DMS 273 (cell line): Measurements from ENCODE around the gene U2SURP.
"Not testable (repeated sequence)": the region's sequence is repeated elsewhere in the genome, so short reads cannot be mapped to it uniquely, and the experiment has no call there.

Source experiments
- DNase-seq: peaks from one replicate; lab custom pipeline; 2025; ENCODE audit not compliant: unreplicated experiment; lab: John Stamatoyannopoulos, UW

Gene U2SURP

DNA sequence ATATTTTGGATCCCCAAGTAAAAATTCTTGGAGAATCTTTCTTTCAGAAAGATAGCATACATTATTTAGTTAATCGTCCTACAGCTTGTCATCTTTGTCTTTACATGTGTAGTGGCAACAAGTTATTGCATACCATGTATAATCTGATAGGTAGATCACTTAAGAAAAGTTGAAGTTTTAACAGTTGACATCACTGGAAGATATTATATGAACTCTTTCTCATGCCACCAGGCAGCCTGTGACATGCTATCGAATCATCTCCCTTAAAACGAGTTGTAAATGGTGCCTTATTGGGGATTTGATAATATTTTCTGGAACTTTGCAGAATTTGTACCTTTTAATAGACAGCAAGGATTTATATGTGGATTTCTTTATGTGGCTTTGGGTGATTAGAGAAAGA lies 8.7 kb downstream of the U2SURP start:
- no peak for DNase-seq

DNA sequence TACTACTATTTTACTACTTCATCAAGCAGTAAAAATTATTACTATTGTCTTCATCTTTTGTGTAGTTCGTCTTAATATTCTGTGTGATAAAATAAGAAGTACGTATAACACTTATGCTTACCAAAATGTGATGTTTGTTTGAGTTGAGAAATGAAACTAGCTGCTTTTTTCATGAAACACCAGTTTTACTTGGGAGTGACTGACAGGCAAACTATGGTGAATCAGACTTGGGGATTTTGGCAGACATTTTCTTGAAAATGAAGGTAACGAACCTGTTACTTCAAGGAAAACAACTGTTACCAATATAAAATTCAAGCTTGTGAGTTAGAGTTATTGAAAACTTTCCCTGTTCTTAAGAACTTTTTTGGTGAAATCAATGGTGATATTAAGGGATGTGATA lies 10.3 kb downstream of the U2SURP start:
- no peak for DNase-seq

DNA sequence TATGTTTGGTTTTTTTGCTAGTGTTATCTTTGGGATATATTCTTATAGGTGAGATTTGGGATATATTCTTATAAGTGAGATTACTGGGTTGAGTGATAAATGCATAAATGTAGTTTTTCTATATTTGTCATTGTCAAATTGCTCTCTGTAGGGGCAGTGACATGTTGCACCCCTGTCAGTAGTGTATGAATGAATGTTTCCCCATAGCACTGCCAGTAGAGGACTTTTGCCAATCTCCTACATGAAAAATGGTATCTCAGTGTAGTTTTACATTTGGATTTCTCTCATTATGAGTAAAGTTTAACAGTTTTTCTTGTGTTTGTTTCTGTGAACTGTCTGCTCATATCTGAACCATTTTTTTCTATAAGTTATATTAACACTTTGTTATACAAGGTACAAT lies 13.6 kb downstream of the U2SURP start:
- DNase-seq, result no peak

DNA sequence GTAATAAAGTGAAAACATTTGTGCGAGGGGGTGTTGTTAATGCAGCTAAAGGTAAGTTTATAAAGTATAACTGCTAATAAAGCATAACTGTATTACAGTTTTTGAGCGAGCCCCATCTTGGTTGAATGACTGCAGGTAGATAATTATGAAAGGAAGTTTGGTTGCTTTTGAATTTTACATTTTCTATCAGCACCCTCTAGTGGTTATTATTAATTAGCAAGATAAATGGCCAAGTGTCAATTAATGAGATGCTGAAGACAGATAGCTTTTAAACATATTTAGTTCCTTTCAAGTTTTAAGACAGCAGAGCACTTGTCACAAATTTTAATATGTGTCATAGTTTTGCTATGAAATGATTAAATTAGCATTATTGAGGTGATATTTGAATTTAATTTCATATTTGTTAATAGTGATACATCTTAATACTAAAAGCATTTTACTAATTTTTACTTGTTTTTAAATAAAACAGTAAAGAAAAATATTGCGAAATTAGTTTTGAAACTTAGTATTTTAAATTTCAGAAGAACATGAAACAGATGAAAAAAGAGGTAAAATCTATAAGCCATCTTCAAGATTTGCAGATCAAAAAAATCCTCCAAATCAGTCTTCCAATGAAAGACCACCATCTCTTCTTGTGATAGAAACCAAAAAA lies 15.1 kb downstream of the U2SURP start:
- peak; percentile 60 for DNase-seq

DNA sequence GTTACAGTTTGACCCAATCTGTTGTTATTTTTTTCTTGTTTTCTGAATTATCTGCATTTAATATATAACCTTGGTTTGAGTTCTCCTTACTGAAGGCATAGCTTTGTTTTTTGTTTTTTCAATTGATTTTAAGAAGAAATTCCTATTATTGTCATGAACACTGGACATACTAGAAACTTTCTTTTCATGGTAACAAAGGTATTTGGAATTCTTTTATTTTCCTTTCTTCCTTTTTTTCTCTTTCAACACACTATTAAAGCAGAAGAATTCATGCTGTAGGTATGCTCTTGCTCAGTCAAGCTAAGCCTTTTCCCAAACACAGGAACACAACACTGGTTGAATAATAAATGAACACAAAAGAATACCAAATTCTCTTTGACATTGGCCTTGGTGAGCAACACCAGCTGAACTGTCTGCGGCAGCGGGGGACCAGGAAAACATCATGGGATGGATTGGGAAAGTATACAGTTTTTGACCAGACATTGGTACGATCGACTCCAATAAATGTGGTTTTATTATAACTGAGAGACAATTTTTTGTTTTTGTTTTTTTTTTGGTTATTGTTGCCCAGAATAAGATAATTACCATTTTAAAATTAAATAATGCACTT lies 23.1 kb downstream of the U2SURP start:
- no peak for DNase-seq

DNA sequence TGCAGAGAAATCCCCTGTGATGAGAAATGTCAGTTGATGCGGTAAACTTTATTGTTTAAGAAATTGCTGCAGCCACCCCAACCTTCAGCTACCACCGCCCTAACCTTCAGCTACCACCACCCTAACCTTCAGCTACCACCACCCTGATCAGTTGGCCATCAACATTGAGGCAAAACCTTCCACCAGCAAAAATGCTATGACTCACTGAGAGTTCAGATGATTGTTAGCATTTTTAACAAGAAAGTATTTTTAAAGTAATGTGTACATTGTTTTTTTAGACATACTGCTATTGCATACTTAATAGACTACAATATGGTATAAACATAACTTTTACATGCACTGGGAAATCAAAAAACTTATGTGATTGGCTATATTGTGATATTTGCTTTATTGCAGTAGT lies 30.0 kb downstream of the U2SURP start:
- no peak for DNase-seq

DNA sequence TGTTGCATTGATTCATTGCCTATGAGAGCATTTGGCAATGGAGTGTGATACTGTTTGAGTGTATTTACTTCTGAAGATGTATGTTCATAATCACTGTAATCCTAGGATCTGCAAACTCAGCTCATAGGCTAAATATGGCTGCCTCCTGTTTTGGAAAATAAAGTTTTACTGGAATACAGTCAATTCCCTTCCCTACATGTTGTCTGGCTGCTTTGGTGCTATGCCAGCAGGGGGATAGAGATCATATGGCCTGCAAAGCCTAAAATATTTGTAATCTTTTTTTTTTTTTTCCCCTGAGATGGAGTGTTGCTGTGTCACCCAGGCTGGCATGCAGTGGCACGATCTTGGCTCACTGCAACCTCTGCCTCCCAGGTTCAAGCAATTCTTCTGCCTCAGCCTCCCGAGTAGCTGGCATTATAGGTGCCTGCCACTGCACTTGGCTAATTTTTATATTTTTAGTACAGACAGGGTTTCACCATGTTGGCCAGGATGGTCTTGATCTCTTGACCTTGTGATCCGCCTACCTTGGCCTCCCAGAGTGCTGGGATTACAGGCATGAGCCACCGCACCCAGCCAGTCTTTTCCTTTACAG lies 30.5 kb downstream of the U2SURP start:
- not testable (repeated sequence) for DNase-seq

DNA sequence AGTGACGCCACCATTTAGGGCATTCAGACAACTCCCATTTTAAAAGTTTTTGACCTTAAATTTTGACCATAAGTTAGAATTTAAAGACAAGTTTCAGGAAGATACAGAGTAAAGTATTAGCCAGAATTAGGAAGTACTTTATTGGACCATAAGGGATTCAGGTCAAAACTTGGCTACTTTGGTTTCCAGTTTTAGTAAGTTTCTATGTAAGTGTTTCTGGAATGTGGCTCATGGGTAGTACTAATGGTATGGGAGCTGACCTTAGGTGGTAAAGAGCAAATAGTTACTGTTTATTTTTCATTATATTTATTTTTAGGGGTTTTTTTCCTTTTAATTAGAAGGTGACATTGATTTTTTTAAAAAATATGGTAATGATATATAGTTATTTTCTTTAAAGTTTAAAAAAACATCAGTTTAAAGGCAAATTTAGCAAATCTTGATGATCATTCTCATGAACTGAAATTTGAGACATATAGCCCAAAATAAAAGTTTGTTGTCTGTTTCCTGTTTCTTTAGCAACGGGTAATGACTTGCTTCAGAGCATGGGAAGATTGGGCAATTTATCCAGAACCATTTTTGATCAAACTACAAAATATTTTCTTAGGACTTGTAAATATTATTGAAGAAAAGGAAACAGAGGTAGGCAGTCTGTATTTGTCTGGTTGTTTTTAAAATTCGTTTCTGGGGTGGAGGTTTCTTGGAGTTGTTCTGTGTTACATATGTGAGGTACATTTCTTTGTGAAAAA lies 34.3 kb downstream of the U2SURP start:
- no peak for DNase-seq

DNA sequence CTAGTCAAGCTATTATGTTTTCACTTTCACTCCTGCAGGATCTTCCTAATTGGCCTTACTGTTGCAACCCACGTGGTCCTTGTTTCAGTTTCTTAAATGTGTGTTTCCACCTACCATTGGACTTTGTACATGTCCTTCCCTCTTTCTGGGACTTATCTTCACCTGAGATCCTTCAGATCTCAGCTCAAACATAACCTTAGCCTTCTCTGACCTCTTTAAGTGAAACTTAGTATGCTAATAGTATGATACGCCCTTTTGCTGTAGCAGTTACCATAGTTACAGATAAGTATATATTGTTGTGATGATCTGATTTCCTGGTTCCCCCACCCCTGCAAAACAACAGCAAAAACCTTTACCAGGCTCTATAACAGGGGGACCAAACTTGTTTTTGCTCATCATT lies 35.2 kb downstream of the U2SURP start:
- no peak for DNase-seq

DNA sequence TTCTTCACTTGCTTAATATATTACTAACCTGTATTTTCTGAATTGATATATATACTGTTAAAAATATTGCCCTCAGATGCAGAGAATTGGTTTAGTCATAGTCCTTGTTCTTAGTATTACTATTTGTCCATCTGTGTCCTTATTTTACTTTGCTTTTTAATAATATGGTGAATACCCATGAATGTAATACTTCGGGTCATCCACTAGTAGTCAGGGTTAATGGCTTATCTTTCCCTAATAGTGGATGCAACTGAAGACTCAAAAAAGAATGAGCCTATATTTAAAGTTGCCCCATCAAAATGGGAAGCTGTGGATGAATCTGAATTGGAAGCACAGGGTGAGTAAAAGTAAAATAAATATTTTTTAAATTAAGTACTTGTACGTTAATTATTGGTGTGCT lies 36.5 kb downstream of the U2SURP start:
- DNase-seq, result peak; percentile 24

DNA sequence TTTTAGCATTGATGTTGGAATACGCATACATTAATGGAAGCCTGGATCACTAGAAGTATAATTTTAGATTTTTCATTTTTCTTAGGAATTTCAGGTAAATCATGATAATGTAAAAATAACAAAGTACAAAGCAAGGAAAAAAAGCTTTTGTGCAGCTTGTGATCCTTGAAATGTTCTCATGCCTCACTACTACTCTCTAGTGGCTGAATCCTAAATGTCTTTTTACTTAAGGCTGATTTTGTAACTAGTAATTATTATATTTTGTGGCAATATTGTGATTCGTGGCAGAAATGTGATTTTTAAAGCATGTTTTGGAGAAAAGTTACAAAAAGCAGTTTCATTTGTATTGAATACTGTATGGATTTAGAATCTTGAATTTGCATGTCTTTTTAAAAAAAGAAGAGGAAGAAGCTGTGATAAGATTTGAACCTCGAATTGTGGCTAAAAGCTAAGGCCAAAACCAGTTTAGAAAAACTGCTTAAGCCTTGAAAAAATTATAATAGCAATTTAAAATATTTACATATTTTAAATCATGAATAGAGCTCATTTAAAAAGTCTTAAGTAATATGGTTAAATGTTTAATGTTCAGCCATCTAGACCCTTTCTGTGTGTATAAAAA lies 39.0 kb downstream of the U2SURP start:
- peak; percentile 52 for DNase-seq

DNA sequence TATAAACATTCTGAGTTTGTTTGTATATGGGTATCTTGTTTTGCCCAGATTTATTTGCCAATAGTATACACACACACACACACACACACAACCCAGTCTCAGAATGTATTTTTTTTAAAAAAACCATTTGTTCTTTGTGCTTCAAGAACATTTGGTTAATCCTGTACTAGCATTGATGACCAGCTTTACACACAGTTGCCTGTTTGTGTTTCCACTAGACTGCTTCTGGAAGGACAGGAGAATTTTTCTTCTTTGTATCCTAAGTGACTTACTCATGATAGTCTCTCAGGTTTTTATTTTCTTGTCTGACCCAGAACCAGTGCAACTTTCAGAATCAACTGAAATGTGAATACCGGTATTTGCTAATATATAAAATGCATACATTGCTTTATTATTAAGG lies 40.5 kb downstream of the U2SURP start:
- DNase-seq, result no peak

DNA sequence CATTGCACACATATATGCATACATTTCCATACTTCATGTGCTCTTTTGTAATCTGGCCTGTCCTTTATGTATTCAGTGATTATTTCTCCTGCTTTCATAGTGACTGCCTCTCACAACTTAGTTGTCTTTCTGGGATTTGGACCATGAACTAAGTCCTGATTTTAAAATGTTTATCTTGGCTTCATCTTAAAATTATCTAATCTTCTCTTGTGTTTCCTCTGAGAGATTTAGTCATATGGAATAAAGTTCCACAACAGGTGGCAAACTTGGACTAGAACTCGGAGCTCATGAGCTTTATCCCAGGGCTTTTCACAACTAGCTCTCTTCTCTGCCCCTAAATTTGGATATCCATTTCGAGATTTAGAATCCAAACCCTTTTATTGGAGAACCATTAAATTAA lies 44.3 kb downstream of the U2SURP start:
- DNase-seq, result no peak

DNA sequence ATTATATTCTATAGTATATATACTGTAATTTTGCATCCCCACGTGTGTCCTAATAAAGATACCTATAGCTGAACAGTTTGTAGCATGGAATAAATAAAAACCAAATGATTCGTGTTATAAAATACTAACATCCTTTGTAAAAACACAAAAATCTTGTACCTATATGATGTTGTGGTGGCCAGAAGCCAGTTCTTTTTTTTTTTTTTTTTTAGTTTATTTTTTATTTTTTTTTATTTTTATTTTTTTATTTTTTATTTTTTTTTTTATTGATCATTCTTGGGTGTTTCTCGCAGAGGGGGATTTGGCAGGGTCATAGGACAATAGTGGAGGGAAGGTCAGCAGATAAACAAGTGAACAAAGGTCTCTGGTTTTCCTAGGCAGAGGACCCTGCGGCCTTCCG lies 44.7 kb downstream of the U2SURP start:
- DNase-seq, result not testable (repeated sequence)

DNA sequence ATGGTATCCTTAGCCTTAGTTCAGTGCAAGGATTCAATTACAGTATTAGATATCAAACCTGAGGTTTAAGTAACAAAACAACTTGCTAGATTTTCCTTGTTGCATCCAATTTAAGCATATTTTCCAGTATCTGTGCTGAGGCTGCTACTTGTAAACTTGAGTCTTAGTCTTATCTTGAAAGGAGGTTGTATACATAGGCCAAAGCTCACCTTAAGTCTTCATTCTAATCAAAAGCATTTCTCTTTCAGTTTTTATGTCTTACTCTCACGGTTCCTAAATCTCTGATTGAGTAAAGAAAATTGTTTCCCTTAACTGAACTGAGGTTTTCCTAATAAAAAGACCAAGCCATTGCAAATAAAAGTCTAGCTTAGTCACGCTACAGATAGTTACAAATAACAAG lies 52.6 kb downstream of the U2SURP start:
- no peak for DNase-seq

DNA sequence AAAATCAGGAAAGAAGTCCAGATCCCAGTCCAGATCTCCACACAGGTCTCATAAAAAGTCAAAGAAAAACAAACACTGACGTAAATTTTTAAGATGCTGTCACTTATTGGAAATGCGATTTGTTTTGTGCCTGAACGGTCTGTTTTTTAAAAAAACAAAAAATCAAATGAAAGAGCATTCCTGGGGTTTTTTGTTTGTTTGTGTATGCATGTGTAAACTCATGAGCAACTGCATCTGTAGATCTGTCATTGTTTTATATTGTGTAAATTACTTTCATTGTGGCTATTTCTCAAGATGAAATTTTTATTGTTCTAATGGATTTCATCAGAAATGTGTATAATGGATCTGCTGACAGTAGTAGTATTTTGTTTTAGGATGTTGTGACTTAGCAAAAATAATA lies 55.0 kb downstream of the U2SURP start:
- DNase-seq, result no peak

DNA sequence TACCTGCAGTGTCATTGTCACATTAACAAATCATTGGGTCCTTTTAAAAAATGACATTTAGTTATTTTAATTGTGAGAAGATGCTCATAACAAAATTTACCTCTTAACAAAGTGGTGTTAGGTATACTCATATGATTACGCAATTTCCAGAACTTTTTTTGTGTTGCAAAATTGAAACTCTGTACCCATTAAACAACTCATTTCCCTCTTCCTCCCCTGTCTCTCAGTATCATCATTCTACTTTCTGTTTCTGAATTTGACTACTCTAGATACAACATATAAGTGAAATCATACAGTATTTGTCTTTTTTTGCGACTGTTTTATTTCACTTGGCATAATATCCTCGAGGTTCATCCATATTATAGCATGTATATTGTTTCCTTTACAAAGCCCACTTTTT lies 59.5 kb downstream of the U2SURP start:
- DNase-seq, result no peak

DNA sequence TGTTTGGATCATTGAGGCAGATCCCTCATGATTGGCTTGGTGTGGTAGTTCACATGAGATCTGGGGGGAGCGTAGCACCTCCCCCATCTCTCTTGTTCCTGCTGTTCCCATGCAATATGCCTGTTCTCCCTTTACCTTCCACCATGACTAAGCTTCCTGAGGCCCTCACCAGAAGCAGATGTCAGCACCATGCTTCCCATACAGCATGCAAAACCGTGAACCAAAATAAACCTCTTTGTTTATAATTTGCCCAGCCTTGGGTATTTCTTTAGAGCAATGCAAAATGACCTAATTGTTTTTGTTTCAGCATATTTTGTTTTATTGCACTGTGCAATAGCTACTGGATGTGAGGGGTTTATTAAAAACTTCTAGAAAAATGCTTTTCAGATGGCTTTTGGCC lies 61.6 kb downstream of the U2SURP start:
- peak; percentile 31 for DNase-seq

DNA sequence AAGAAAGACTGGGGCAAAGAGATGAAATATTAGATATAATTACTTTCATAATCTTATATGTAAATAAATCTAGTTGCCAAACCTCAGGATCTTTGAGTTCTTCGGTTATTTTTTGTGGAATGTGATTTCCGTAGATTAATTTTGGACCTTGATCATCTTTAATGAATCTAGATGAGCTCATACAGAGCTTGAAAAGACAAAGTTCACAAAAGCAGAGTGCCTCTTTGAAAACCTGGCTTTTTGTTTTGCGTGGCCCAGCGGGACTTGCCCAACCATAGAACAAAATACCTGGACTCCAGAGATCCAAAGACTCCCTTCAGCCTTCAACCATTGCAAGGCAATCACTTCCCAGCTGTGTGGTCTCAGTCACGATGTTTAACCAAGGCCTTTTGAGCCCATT lies 63.4 kb downstream of the U2SURP start:
- peak; percentile 42 for DNase-seq

DNA sequence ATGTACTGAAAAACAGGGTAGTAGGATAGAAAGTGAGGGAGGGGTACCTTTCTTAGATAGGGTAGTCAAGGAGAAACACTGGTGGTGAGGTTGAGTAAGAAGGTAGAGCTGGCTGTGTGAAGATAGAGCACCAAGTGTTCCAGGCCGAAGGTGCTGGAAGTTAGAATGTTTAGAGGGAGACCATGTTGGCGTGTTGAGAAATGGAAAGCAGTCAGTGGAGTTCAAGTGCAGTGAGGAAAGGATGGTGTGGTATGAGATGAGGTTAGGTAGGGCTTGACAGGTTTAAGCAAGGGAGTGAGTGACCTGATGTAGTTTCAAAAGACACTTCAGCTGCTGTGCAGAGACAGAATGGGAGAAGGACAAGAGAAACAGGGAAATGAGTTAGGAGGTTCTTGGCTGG lies 64.0 kb downstream of the U2SURP start:
- DNase-seq, result peak; percentile 66

DNA sequence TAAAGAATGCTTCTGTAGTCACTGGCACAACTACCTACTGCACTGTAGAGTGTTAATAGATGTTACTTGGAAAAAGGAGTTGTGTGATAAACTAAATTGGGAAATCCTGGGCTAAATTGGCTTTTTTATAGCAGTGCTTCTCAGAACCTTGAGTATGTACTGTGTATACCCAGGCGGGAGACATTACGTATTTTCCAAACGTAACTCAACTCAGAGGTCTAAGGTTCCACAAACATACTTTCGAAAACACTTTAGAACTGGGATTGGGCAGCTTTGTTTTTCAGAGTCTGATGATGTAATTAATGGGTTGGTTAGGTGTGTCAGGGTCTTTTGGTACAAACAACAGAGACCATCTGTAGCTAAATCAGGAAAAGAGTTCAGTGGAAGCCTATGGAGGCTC lies 64.7 kb downstream of the U2SURP start:
- DNase-seq, result no peak

DNA sequence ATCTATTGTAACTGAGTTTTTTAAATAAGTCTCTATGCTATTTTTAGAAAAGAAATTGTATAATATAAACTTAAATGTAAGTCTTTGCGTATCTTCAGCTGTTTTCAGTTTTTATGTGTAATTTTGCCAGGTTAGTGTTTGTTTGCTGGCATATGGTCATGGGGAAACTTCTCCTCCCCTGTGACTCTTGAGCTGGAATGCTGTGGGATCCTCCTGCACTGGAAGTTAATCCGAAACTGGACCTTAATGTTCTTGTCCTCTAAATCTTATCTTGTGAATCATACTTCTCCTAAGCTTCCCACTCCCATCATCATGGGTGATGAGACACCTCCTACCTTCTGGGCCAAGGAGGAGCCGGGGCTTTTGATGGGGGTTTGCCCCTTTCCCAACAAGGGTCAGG lies 65.8 kb downstream of the U2SURP start:
- DNase-seq, result peak; percentile 51
